BE2C (cell line): ENCODE data around the gene ABHD5.

Experiments used
- DNase-seq: peaks from one replicate; pipeline ENCODE4 v3.0.0-alpha.2; 2020
- H3K27me3 ChIP-seq: fragments of 250-450 bp; sonication (Bioruptor Pico); 2 replicates; pipeline ENCODE4 v1.5.1; 2020; ENCODE audit warnings: mild to moderate bottlenecking
- H3K36me3 ChIP-seq: fragments of 250-450 bp; sonication (Bioruptor Pico); 2 replicates; pipeline ENCODE4 v1.5.1; 2020; ENCODE audit warnings: mild to moderate bottlenecking
- H3K4me1 ChIP-seq: fragments of 250-450 bp; sonication (Bioruptor Pico); 2 replicates; pipeline ENCODE4 v1.5.1; 2020
- H3K4me3 ChIP-seq: 2 replicates; pipeline ENCODE4 v1.5.1; 2011; ENCODE audit warnings: low read depth, low read length
- H3K9me3 ChIP-seq: fragments of 250-450 bp; sonication (Bioruptor Pico); 2 replicates; pipeline ENCODE4 v1.5.1; 2020
- TF ChIP-seq, protein P1 (sequence below): IDR thresholded peaks from 2 replicates; pipeline ENCODE4 v1.5.1; 2012; ENCODE audit warnings: mild to moderate bottlenecking, low read depth, low read length

Gene ABHD5

DNA sequence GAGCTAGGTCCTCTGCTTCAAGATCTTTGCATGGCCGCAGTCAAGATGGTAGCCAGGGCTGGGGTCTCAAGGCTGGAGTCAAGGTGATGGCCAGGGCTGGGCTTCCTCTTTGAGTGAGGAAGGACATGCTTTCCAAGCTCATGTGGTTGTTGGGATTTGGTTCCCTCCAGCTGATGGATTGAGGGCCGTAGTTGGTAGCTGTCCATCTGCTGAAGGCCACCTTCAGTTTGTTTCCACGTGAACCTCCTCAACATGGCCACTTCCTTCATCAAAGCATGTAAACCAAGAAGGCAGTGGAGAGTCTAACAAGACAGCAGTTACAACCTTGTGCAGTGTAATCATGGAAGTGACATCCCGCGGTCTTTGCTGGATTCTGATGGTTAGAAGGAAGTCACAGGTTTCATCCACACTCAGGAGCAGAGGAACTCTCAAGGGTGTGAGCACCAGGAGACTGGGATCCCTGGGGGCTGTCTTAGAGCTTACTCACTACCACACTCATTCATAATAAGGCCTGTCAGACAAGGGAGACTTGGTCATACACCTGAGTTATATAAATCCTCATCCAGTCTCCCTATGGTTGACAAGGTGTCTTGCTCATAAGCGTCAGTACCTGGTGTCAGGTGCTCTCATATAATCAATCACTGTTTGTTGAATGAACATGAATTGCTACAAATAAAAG lies 42.1 kb downstream of the ABHD5 start:
- Histone ChIP-seq H3K36me3 (no peaks in the 10 kb centered on the region), H3K9me3 (no peaks in the 10 kb centered on the region), H3K4me3 (no peak overlapping the region), H3K27me3 (no peaks in the 10 kb centered on the region), H3K4me1 (no peaks in the 10 kb centered on the region)
- TF ChIP-seq, protein P1, sequence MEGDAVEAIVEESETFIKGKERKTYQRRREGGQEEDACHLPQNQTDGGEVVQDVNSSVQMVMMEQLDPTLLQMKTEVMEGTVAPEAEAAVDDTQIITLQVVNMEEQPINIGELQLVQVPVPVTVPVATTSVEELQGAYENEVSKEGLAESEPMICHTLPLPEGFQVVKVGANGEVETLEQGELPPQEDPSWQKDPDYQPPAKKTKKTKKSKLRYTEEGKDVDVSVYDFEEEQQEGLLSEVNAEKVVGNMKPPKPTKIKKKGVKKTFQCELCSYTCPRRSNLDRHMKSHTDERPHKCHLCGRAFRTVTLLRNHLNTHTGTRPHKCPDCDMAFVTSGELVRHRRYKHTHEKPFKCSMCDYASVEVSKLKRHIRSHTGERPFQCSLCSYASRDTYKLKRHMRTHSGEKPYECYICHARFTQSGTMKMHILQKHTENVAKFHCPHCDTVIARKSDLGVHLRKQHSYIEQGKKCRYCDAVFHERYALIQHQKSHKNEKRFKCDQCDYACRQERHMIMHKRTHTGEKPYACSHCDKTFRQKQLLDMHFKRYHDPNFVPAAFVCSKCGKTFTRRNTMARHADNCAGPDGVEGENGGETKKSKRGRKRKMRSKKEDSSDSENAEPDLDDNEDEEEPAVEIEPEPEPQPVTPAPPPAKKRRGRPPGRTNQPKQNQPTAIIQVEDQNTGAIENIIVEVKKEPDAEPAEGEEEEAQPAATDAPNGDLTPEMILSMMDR, result no peak
- no peak for DNase-seq

DNA sequence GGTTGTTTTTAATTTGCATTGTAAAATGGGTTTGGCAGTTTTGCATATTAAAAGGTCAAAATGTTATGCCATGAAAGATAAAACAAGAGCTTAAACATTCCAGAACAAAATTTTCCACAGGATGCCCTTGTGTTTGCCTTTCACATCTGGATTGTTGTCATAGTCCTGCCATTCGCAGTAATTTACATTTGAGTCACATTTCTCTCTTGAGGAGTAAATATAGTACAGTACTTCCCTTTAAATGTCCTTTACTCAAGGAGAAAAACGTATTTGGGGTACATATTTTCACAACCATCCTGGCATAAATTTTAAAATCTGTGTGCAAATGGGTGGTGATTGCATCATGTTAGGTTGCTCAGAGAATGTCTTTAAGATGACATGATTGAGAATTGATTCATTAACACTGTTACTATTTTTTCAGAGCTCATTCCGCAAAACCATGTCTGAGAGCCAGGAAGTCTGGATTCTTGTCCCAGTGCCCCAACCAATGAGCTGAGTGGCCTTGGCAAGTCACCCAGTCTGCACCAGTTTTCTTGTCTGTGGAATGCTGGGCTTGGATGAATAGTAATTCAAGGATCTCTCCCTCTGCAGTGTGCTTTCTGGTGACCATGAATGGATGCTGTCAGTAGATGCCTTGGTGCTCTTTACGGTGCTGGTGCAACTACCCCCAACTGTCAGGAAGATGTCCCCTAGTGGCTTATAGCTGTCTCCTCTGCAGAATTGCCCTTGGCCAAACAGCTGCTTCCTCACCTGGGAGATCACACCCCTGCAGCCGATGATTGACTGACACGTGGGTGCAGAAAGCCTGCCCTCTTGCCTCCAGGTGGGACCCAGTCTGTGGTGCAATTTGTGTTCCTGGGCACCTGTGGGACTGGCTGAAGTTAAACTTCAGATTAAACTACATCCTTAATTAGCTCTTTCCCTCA lies 43.0 kb downstream of the ABHD5 start:
- no peak for DNase-seq
- Histone ChIP-seq H3K27me3 (no peaks in the 10 kb centered on the region), H3K9me3 (no peaks in the 10 kb centered on the region), H3K4me1 (no peaks in the 10 kb centered on the region), H3K36me3 (no peaks in the 10 kb centered on the region), H3K4me3 (no peak overlapping the region)
- TF ChIP-seq, protein P1, result no peak

DNA sequence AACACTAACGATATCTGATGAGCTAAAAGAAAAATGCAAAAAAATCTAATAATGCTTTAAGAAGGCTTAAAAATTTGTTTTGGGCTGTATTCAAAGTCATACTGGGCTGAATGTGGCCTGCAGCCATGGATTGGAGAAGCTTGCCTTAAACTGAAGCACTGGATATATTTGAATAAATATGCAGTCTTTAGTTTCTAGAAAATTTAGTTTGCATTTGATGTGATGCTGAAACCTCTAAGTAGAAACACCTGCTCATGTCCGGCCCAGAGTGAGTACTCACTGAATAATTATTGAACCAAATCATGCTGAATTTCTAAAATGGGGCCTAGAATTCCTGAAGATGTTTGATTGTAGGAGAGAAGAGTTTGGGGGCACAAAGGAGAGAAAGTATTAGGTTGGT lies 43.9 kb downstream of the ABHD5 start:
- no peaks in the 10 kb centered on the region for H3K27me3 ChIP-seq
- TF ChIP-seq, protein P1, result no peak
- H3K4me3 ChIP-seq, result no peak overlapping the region
- no peaks in the 10 kb centered on the region for H3K9me3 ChIP-seq
- H3K4me1 ChIP-seq, result no peaks in the 10 kb centered on the region
- H3K36me3 ChIP-seq, result no peaks in the 10 kb centered on the region
- DNase-seq, result no peak

DNA sequence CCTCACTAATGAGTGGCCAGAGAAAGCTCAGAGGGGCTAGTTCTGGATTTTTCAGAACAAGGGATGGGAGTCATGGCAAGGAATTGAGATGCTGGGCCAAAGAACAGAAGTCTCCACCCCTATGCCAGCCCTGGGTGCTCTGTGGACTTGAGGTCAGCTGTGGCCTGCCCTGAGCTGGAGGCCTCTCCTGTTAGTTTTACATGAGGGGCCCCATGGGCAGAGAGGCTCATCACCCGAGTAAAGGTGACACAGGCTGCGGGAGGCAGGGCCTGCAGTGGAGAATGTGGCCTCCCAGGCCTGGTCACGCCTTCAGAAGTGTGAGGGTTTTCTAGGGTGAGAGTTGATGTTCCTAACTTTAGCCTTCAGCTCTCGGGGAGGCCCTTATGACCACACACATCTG lies 44.9 kb downstream of the ABHD5 start:
- Histone ChIP-seq H3K36me3 (no peaks in the 10 kb centered on the region), H3K4me1 (no peaks in the 10 kb centered on the region), H3K27me3 (no peaks in the 10 kb centered on the region), H3K4me3 (no peak overlapping the region), H3K9me3 (no peaks in the 10 kb centered on the region)
- TF ChIP-seq, protein P1, result no peak
- DNase-seq, result no peak

DNA sequence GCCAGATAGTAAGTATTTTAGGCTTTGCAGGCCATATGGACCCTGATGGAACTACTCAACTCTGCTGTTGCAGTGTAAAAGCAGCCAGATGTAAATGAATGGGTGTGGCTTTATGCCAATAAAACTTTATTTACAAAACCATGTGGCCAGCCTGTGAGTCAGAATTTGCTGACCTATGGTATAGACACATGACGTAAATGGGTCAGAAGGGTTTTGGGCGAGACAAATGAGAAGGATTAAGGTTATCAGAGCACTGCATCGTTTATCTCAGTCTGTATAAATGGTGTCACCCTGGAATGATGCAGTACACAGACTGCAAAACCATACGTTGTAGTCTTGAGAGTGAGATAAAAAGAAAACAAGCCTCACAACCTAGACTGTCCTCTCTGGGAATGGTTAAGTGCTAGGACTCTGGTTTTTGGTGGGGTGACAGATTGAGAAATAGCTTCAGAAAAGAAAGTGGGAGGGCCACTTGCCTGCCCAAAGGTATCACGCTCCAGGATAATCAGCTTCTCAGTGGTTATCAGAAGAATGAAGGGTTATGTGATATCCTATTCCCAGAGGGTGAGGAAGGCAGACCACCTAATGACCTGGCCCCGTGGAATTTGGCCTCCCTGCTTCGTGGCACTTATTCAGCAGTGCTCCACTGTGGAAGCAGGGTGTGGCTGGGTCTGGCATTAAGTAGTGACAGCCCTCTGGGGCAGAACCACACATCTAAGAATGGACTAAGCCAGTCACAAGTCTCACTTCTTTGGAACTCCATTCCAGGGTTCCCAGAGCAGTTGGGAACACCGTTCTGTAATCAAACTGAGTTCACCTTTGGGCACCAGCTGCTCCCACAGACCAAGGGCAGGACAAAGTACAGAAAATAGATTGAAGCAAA lies 46.1 kb downstream of the ABHD5 start:
- TF ChIP-seq, protein P1, result no peak

More for the DNA sequence above, 46.1 kb downstream of the ABHD5 start:
- no peaks in the 10 kb centered on the region for H3K27me3 ChIP-seq
- H3K4me1 ChIP-seq, result no peaks in the 10 kb centered on the region
- no peak for DNase-seq
- no peak overlapping the region for H3K4me3 ChIP-seq
- H3K36me3 ChIP-seq, result no peaks in the 10 kb centered on the region
- no peaks in the 10 kb centered on the region for H3K9me3 ChIP-seq
